HL-60 (cell line): ENCODE measurements around the gene NEUROD2.

Source experiments
- DNase-seq, 2 experiments: peaks; one replicate each; pipeline ENCODE4 v3.0.0-alpha.2; 2010 to 2020; ENCODE audit warnings: low read depth in 1 of 2, low spot score in 1 of 2
- H3K27ac ChIP-seq: fragments of 250-450 bp; sonication (Bioruptor Pico); replicated peaks from 2 replicates; pipeline ENCODE4 v1.5.1; 2020; ENCODE audit warnings: mild to moderate bottlenecking, moderate library complexity
- H3K27me3 ChIP-seq: fragments of 250-450 bp; sonication (Bioruptor Pico); 2 replicates; pipeline ENCODE4 v1.5.1; 2021; ENCODE audit warnings: mild to moderate bottlenecking, moderate library complexity; ENCODE audit not compliant: insufficient read depth, poor library complexity, severe bottlenecking
- H3K4me3 ChIP-seq: replicated peaks from 2 replicates; pipeline ENCODE4 v1.5.1; 2011; ENCODE audit warnings: mild to moderate bottlenecking, control low read depth, low read length; ENCODE audit not compliant: insufficient read depth
- GABPA ChIP-seq: IDR thresholded peaks from 2 replicates; pipeline ENCODE4 v1.6.1; 2012; ENCODE audit warnings: low read depth
- POLR2AphosphoS5 ChIP-seq: IDR thresholded peaks from 2 replicates; pipeline ENCODE4 v1.6.1; 2012; ENCODE audit warnings: low read depth
- REST ChIP-seq: IDR thresholded peaks from 2 replicates; pipeline ENCODE4 v1.6.1; 2012; ENCODE audit warnings: low read depth; ENCODE audit not compliant: insufficient replicate concordance
- SPI1 ChIP-seq: IDR thresholded peaks from 2 replicates; pipeline ENCODE4 v1.6.1; 2012; ENCODE audit warnings: low read depth, mild to moderate bottlenecking, borderline replicate concordance
- long read RNA-seq: library from polyadenylated mRNA; unstranded; transcript quantifications from one replicate; pipeline ENCODE4 v2.0.0, GENCODE V29; 2020
- TF ChIP-seq, protein P1 (sequence below): IDR thresholded peaks from one replicate; pipeline ENCODE4 v1.5.1; 2011; ENCODE audit warnings: low read length, control low read depth, inconsistent platforms; ENCODE audit not compliant: insufficient read depth

The NEUROD2 gene
- long read RNA-seq = 0 reads

DNA sequence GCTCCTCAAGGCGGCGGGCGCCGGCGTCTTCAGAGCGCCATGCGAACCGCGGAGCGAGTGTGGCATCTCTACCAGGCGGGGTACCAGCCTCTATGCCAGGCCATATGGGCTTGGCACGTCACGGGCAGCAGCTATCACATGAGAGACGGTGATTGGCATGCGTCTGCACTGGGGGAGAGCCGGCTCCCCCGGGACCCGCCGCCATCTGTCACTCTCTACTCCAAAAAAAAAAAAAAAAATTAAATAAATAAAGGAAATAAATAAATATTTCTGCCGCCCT is at the start of gene NEUROD2:
Gene NEUROD2, minus strand, starts transcription at position 70 of the 280 bp plus-strand sequence. CDS start 1,321 bp downstream, outside the sequence.
- DNase-seq = no peak
- TF ChIP-seq, protein P1, sequence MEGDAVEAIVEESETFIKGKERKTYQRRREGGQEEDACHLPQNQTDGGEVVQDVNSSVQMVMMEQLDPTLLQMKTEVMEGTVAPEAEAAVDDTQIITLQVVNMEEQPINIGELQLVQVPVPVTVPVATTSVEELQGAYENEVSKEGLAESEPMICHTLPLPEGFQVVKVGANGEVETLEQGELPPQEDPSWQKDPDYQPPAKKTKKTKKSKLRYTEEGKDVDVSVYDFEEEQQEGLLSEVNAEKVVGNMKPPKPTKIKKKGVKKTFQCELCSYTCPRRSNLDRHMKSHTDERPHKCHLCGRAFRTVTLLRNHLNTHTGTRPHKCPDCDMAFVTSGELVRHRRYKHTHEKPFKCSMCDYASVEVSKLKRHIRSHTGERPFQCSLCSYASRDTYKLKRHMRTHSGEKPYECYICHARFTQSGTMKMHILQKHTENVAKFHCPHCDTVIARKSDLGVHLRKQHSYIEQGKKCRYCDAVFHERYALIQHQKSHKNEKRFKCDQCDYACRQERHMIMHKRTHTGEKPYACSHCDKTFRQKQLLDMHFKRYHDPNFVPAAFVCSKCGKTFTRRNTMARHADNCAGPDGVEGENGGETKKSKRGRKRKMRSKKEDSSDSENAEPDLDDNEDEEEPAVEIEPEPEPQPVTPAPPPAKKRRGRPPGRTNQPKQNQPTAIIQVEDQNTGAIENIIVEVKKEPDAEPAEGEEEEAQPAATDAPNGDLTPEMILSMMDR = no peak
- TF ChIP-seq POLR2AphosphoS5 (no peak), REST (no peak), GABPA (no peak), SPI1 (no peak)
- Histone ChIP-seq H3K27ac (no peak within 1 kb of the TSS), H3K4me3 (no peak within 1 kb of the TSS), H3K27me3 (peaks cover 59% of the 10 kb centered on the region)

- H3K4me3 ChIP-seq = no peak overlapping the region
- H3K27ac ChIP-seq = no peak overlapping the region
- DNase-seq = no peak
- TF ChIP-seq, protein P1 = no peak
- TF ChIP-seq GABPA = no peak
- TF ChIP-seq SPI1 = no peak
- no peak for TF ChIP-seq REST
- TF ChIP-seq POLR2AphosphoS5 = no peak
- H3K27me3 ChIP-seq = no peaks in the 10 kb centered on the region
Measured at GRCh38 chr17:39655105-39655504, 47.4 kb upstream of the NEUROD2 start.

DNA sequence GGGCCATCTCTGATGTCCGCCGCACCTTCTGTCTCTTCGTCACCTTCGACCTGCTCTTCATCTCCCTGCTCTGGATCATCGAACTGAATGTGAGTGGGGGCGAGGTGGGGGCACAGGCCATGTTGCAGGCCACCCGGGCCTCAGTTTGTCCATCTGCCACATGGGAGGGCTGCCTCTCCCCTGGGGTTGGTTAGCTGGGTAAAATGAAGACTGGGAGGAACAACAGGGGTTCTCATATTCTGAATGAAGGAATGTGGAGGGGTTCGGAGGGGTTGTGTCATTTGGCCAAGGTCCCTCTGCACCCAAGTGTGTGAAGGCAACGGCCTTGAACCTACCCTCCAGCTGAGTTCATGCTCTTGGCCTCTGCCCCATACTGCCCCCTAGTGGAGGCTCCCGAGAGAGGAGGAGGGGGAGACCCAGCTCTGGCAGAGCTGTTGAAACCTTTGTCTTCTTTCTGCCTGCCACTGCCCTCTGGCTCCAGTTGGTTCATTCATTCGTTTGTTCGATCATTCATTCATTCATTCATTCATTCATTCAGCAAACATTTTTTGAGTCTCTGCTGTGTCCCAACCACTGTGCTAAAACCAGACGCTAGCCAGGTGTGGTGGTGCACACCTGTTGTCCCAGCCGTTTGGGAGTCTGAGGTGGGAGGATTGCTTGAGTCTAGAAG is 46.1 kb upstream of the NEUROD2 start:
- H3K27me3 ChIP-seq = no peaks in the 10 kb centered on the region
- DNase-seq = peak; percentile 59 to 80
- no peak overlapping the region for H3K27ac ChIP-seq
- no peak overlapping the region for H3K4me3 ChIP-seq
- TF ChIP-seq, protein P1 = peak; percentile 96
- no peak for TF ChIP-seq GABPA

- TF ChIP-seq SPI1 (no peak), GABPA (no peak), REST (no peak), POLR2AphosphoS5 (no peak)
- TF ChIP-seq, protein P1 = no peak
- Histone ChIP-seq H3K4me3 (no peak overlapping the region), H3K27ac (no peak overlapping the region), H3K27me3 (no peaks in the 10 kb centered on the region)
- DNase-seq = no peak
Measured at GRCh38 chr17:39653316-39653661, 45.6 kb upstream of the NEUROD2 start.
